NCI-H1092 (cell line): ENCODE results near the gene FLRT1.
A peak's percentile ranks its signal among the peaks of the same experiment; 100 is the strongest.

Experiments
- DNase-seq: peaks from one replicate; lab custom pipeline; 2025; lab: John Stamatoyannopoulos, UW

FLRT1 gene

GRCh38 chr11:64007160-64007628 lies 28.5 kb upstream of the FLRT1 start:
- DNase-seq = no peak

- no peak for DNase-seq
These were observed 28.0 kb upstream of the FLRT1 start for GRCh38 chr11:64007629-64008282.

- DNase-seq = no peak
These were observed 27.3 kb upstream of the FLRT1 start for GRCh38 chr11:64008283-64008913.

GRCh38 chr11:64008914-64009633 lies 26.7 kb upstream of the FLRT1 start:
- DNase-seq = no peak

GRCh38 chr11:64009710-64010109 lies 26.0 kb upstream of the FLRT1 start:
- DNase-seq = no peak

GRCh38 chr11:64010783-64011182 lies 24.9 kb upstream of the FLRT1 start:
- no peak for DNase-seq

- DNase-seq = no peak
These were observed 24.4 kb upstream of the FLRT1 start for GRCh38 chr11:64011371-64011770.

- no peak for DNase-seq
These were observed 22.4 kb upstream of the FLRT1 start for GRCh38 chr11:64013141-64013896.

GRCh38 chr11:64014356-64014755 lies 21.4 kb upstream of the FLRT1 start:
- no peak for DNase-seq

GRCh38 chr11:64015510-64015909 lies 20.2 kb upstream of the FLRT1 start:
- no peak for DNase-seq

- DNase-seq = no peak
These were observed 19.5 kb upstream of the FLRT1 start for GRCh38 chr11:64015935-64016845.

GRCh38 chr11:64017945-64018224 lies 17.8 kb upstream of the FLRT1 start:
- no peak for DNase-seq

GRCh38 chr11:64018310-64018709 lies 17.4 kb upstream of the FLRT1 start:
- no peak for DNase-seq

GRCh38 chr11:64019106-64020037 lies 16.4 kb upstream of the FLRT1 start:
- DNase-seq = peak; percentile 69

- no peak for DNase-seq
These were observed 14.6 kb upstream of the FLRT1 start for GRCh38 chr11:64020976-64021756.

- no peak for DNase-seq
These were observed 14.0 kb upstream of the FLRT1 start for GRCh38 chr11:64021757-64022093.

GRCh38 chr11:64022125-64022784 lies 13.5 kb upstream of the FLRT1 start:
- DNase-seq = no peak

GRCh38 chr11:64023712-64024710 lies 11.7 kb upstream of the FLRT1 start:
- DNase-seq = no peak
